H1 (cell line): ENCODE data around the gene COL1A1. TPM values are rescaled to one million over a fixed set of nuclear protein-coding genes. Genes with fewer than 3 reads are reported as not detected.

Experiments
- CTCF ChIA-PET: fragments of 300-600 bp; sonication (Branson Sonifier 250); formaldehyde crosslinking; loops from one replicate; lab custom pipeline; 2021; ENCODE audit not compliant: partially characterized antibody; lab: Charles Lee
- POLR2A ChIA-PET: fragments of 300-600 bp; sonication (Branson Sonifier 250); formaldehyde crosslinking; loops from one replicate; lab custom pipeline; 2021; ENCODE audit warnings: inconsistent platforms; ENCODE audit not compliant: partially characterized antibody; lab: Charles Lee
- DNase-seq, 2 experiments: peaks; one replicate each; pipeline versions ENCODE4 v3.0.0 to v3.0.0-alpha.2; 2010 to 2022; ENCODE audit warnings: low spot score in 2 of 2, low read depth in 1 of 2, mixed read lengths in 1 of 2
- FAIRE-seq: peaks from 2 replicates; lab custom pipeline; 2011; peaks lifted over from hg19 to GRCh38; lab: Jason Lieb, UNC
- H2AFZ ChIP-seq: 2 replicates; pipeline ENCODE4 v1.8.1; 2012; ENCODE audit warnings: low read length, inconsistent platforms
- H2AK5ac ChIP-seq: 2 replicates; pipeline ENCODE4 v1.6.1; 2013; ENCODE audit warnings: low read depth, low read length
- H2BK120ac ChIP-seq: replicated peaks from 2 replicates; pipeline ENCODE3; 2013; ENCODE audit warnings: low read depth, low read length, inconsistent platforms
- H2BK12ac ChIP-seq: 2 replicates; pipeline ENCODE4 v1.6.1; 2013; ENCODE audit warnings: low read depth, low read length
- H2BK15ac ChIP-seq: 2 replicates; pipeline ENCODE4 v1.6.1; 2013; ENCODE audit warnings: low read length
- H2BK20ac ChIP-seq: 2 replicates; pipeline ENCODE4 v1.6.1; 2013; ENCODE audit warnings: low read length
- H2BK5ac ChIP-seq: 2 replicates; pipeline ENCODE4 v1.6.1; 2013; ENCODE audit warnings: low read depth, low read length
- H3K14ac ChIP-seq: 2 replicates; pipeline ENCODE4 v1.6.1; 2013; ENCODE audit warnings: inconsistent platforms; ENCODE audit not compliant: insufficient read length
- H3K18ac ChIP-seq: 2 replicates; pipeline ENCODE4 v1.6.1; 2013; ENCODE audit warnings: low read length; ENCODE audit errors: extremely low read depth
- H3K23ac ChIP-seq: 2 replicates; pipeline ENCODE4 v1.6.1; 2013; ENCODE audit warnings: inconsistent platforms; ENCODE audit not compliant: insufficient read length
- H3K23me2 ChIP-seq: 2 replicates; pipeline ENCODE4 v1.6.1; 2013; ENCODE audit warnings: low read depth, low read length
- H3K27ac ChIP-seq: 2 replicates; pipeline ENCODE4 v1.6.1; 2011; ENCODE audit warnings: low read depth, low read length, inconsistent platforms
- H3K27me3 ChIP-seq, 4 experiments: replicated peaks in 1 of 4; 1 replicate in 1 of 4; 2 replicates in 3 of 4; pipeline versions ENCODE4 v1.6.1 to v1.8.1; 2011 to 2013; ENCODE audit warnings: low read length in 3 of 4, mild to moderate bottlenecking in 3 of 4, inconsistent platforms in 2 of 4, mixed read lengths in 2 of 4, moderate library complexity in 1 of 4; ENCODE audit not compliant: control insufficient read depth in 3 of 4, insufficient read depth in 3 of 4; ENCODE audit errors: extremely low read depth in 1 of 4
- H3K36me3 ChIP-seq, 4 experiments: 2 replicates each; pipeline versions ENCODE4 v1.6.1 to v1.8.1; 2011 to 2013; ENCODE audit warnings: mild to moderate bottlenecking in 4 of 4, low read length in 3 of 4, moderate library complexity in 2 of 4, control low read depth in 1 of 4, inconsistent platforms in 1 of 4; ENCODE audit not compliant: insufficient read depth in 4 of 4, control insufficient read depth in 2 of 4
- H3K4ac ChIP-seq: replicated peaks from 2 replicates; pipeline ENCODE3; 2013; ENCODE audit warnings: low read length, low read depth, mixed read lengths, inconsistent platforms; ENCODE audit not compliant: insufficient read length
- H3K4me1 ChIP-seq, 4 experiments: replicated peaks in 1 of 4; 1 replicate in 1 of 4; 2 replicates in 3 of 4; pipeline versions ENCODE4 v1.6.1 to v1.8.1; 2011 to 2013; ENCODE audit warnings: low read length in 3 of 4, inconsistent platforms in 2 of 4, mixed read lengths in 1 of 4; ENCODE audit not compliant: insufficient read depth in 4 of 4, control insufficient read depth in 3 of 4
- H3K4me2 ChIP-seq, 2 experiments: 2 replicates each; pipeline versions ENCODE4 v1.6.1 to v1.8.1; 2011 to 2013; ENCODE audit warnings: low read depth in 2 of 2, low read length in 2 of 2, control low read depth in 1 of 2, inconsistent platforms in 1 of 2, mild to moderate bottlenecking in 1 of 2; ENCODE audit not compliant: insufficient read depth in 1 of 2
- H3K4me3 ChIP-seq, 4 experiments: fragments of 200-600, 300-600 bp in 1 of 4; sonication (generic), shearing (Covaris generic), sonication (Bioruptor Twin) in 1 of 4; 2 replicates each; pipeline versions ENCODE4 v1.5.1 to v1.8.1; 2011 to 2016; ENCODE audit warnings: low read length in 4 of 4, low read depth in 3 of 4, control low read depth in 2 of 4, inconsistent platforms in 2 of 4, mild to moderate bottlenecking in 2 of 4, mixed read lengths in 1 of 4, moderate library complexity in 1 of 4; ENCODE audit not compliant: insufficient read depth in 2 of 4; ENCODE audit errors: extremely low read depth in 1 of 4
- H3K56ac ChIP-seq: replicated peaks from 2 replicates; pipeline ENCODE3; 2013; ENCODE audit warnings: low read depth, mild to moderate bottlenecking, mixed read lengths, low read length, inconsistent platforms; ENCODE audit not compliant: insufficient read length
- H3K79me1 ChIP-seq: 2 replicates; pipeline ENCODE4 v1.6.1; 2013; ENCODE audit warnings: low read depth, low read length, control low read depth
- H3K79me2 ChIP-seq, 2 experiments: 2 replicates each; pipeline versions ENCODE4 v1.6.1 to v1.8.1; 2012 to 2013; ENCODE audit warnings: low read length in 2 of 2, mild to moderate bottlenecking in 2 of 2, inconsistent platforms in 1 of 2; ENCODE audit not compliant: insufficient read depth in 2 of 2, control insufficient read depth in 1 of 2
- H3K9ac ChIP-seq, 4 experiments: replicated peaks in 1 of 4; 1 replicate in 1 of 4; 2 replicates in 3 of 4; pipeline versions ENCODE4 v1.6.1 to v1.8.1; 2011 to 2013; ENCODE audit warnings: low read depth in 3 of 4, low read length in 3 of 4, control low read depth in 2 of 4, mild to moderate bottlenecking in 2 of 4, moderate library complexity in 2 of 4, inconsistent platforms in 1 of 4; ENCODE audit errors: extremely low read depth in 1 of 4
- H3K9me3 ChIP-seq, 2 experiments: 2 replicates each; pipeline versions ENCODE4 v1.6.1 to v1.8.1; 2012 to 2013; ENCODE audit warnings: mild to moderate bottlenecking in 2 of 2, moderate library complexity in 2 of 2, control low read depth in 1 of 2, inconsistent platforms in 1 of 2, low read depth in 1 of 2, low read length in 1 of 2, mixed read lengths in 1 of 2; ENCODE audit not compliant: insufficient read depth in 2 of 2
- H4K20me1 ChIP-seq, 2 experiments: replicated peaks in 1 of 2; 2 replicates each; pipeline versions ENCODE3 to v1.8.1; 2011 to 2013; ENCODE audit warnings: inconsistent platforms in 2 of 2, low read length in 2 of 2, mild to moderate bottlenecking in 1 of 2; ENCODE audit not compliant: insufficient read depth in 2 of 2, control insufficient read depth in 1 of 2
- H4K5ac ChIP-seq: 2 replicates; pipeline ENCODE4 v1.6.1; 2013; ENCODE audit warnings: low read length, low read depth, mixed read lengths, inconsistent platforms; ENCODE audit not compliant: insufficient read length
- H4K8ac ChIP-seq: 2 replicates; pipeline ENCODE4 v1.8.0; 2013; ENCODE audit warnings: mild to moderate bottlenecking, moderate library complexity, low read length, inconsistent platforms; ENCODE audit not compliant: insufficient read depth; ENCODE audit errors: extremely low read depth
- H4K91ac ChIP-seq: replicated peaks from 2 replicates; pipeline ENCODE3; 2013; ENCODE audit warnings: low read length, mixed read lengths, inconsistent platforms; ENCODE audit not compliant: insufficient read length
- BRCA1 ChIP-seq: IDR thresholded peaks from 2 replicates; pipeline ENCODE4 v1.6.1; 2012; ENCODE audit warnings: low read depth, low read length, improper control_type of control experiment
- CEBPB ChIP-seq: IDR thresholded peaks from 2 replicates; pipeline ENCODE4 v1.6.1; 2012; ENCODE audit warnings: low read depth, low read length
- EZH2 ChIP-seq: fragments of 200-600 bp; sonication (generic); IDR thresholded peaks from 2 replicates; pipeline ENCODE4 v1.7.1; 2012; ENCODE audit warnings: low read depth, mild to moderate bottlenecking, moderate library complexity, low read length, inconsistent platforms; ENCODE audit not compliant: severe bottlenecking
- HDAC2 ChIP-seq, 2 experiments: fragments of 300-600 bp in 1 of 2; sonication (generic) in 1 of 2; IDR thresholded peaks; 2 replicates each; pipeline ENCODE4 v1.6.1; 2011 to 2012; ENCODE audit warnings: low read depth in 2 of 2, low read length in 2 of 2, mild to moderate bottlenecking in 2 of 2, moderate library complexity in 2 of 2, borderline replicate concordance in 1 of 2, inconsistent platforms in 1 of 2
- HDAC6 ChIP-seq: IDR thresholded peaks from one replicate; pipeline ENCODE4 v1.7.1; 2012; ENCODE audit warnings: low read depth, mild to moderate bottlenecking, inconsistent platforms, low read length, moderate library complexity
- MAX ChIP-seq: IDR thresholded peaks from 2 replicates; pipeline ENCODE4 v1.6.1; 2012; ENCODE audit warnings: inconsistent platforms
- NRF1 ChIP-seq: IDR thresholded peaks from 2 replicates; pipeline ENCODE4 v1.6.1; 2011; ENCODE audit warnings: mild to moderate bottlenecking, low read depth, low read length, improper control_type of control experiment
- POLR2AphosphoS5 ChIP-seq: IDR thresholded peaks from 2 replicates; pipeline ENCODE4 v1.6.1; 2011; ENCODE audit warnings: low read depth, low read length
- RFX5 ChIP-seq: IDR thresholded peaks from 2 replicates; pipeline ENCODE4 v1.6.1; 2011; ENCODE audit warnings: low read depth, low read length, improper control_type of control experiment, borderline replicate concordance
- RNF2 ChIP-seq: fragments of 200-900, 300-1000 bp; sonication (generic); IDR thresholded peaks from 2 replicates; pipeline ENCODE4 v1.7.1; 2016; ENCODE audit warnings: borderline replicate concordance, low read depth, mild to moderate bottlenecking, antibody characterized with exemption, low read length; ENCODE audit not compliant: poor library complexity, severe bottlenecking; ENCODE audit errors: missing control alignments
- SP1 ChIP-seq: IDR thresholded peaks from 2 replicates; pipeline ENCODE4 v1.6.1; 2011; ENCODE audit warnings: low read depth, low read length
- TAF7 ChIP-seq: optimal IDR thresholded peaks from 2 replicates; pipeline ENCODE3; 2011; ENCODE audit warnings: low read depth, mild to moderate bottlenecking, inconsistent platforms, low read length, moderate library complexity, borderline replicate concordance
- TBP ChIP-seq: IDR thresholded peaks from 2 replicates; pipeline ENCODE4 v1.6.1; 2011; ENCODE audit warnings: low read depth, low read length, improper control_type of control experiment
- TEAD4 ChIP-seq: IDR thresholded peaks from 2 replicates; pipeline ENCODE4 v1.6.1; 2012; ENCODE audit warnings: low read depth, low read length, inconsistent platforms, mixed read lengths
- WGBS, 2 experiments: shearing (Covaris generic) in 1 of 2; methylation state at CpG; one replicate each; pipeline versions ENCODE4 v1.1.6 to v1.1.7; 2013 to 2015; ENCODE audit warnings: low lambda C conversion rate in 2 of 2, mixed read lengths in 2 of 2, inconsistent platforms in 1 of 2, low coverage in 1 of 2, missing lambda C conversion rate in 1 of 2; ENCODE audit not compliant: insufficient replicate concordance in 2 of 2, insufficient coverage in 1 of 2, insufficient read length in 1 of 2; ENCODE audit errors: extremely low coverage in 1 of 2, missing lambda C conversion rate in 1 of 2; 5-methylcytosine and 5-hydroxymethylcytosine counted together
- polyA plus RNA-seq, 7 experiments: library from polyadenylated mRNA; depleted of rRNA in 3 of 7; stranded (reverse) in 5 of 7; unstranded in 2 of 7; fragments of >200 nt in 5 of 7; fragments of 200-250 nt in 2 of 7; gene quantifications; 1 replicate in 5 of 7; 2 replicates in 1 of 7; 4 replicates in 1 of 7; pipeline versions ENCODE4 v1.2.1 to v1.2.3, GENCODE V29; 2011 to 2013; ENCODE audit warnings: missing spikeins in 2 of 7, mixed read lengths in 2 of 7
- total RNA-seq: library from RNA; stranded (reverse); fragmentation: NEBNext Ultra II Directional; extraction: Animal tissue kit (Norgen Biotek cat#: 25700); gene quantifications from 2 replicates; pipeline ENCODE4 v1.2.1, GENCODE V29; 2021

Gene COL1A1
- total and polyA plus RNA-seq, 2 of the 8 experiments (the other 6 are each of a cell fraction or from before 2014, with no cell fraction given): 14.1 to 80.4 TPM

GRCh38 chr17:50165066-50165465, 36.4 kb downstream of the COL1A1 start:
- H4K8ac ChIP-seq: no peak overlapping the region
- H3K4ac ChIP-seq: no peak overlapping the region
- peaks cover 0 to 6% (median 0%) of the 10 kb centered on the region in 4 experiments; a peak in 2 of 7 replicates for H3K27me3 ChIP-seq
- no peak overlapping the region for H2BK20ac ChIP-seq
- no peak overlapping the region for H2BK15ac ChIP-seq
- H2BK120ac ChIP-seq: no peak overlapping the region
- H3K27ac ChIP-seq: no peak overlapping the region
- no peak overlapping the region for H4K5ac ChIP-seq
- CTCF ChIA-PET: interaction anchor here (0.6 to 17.0 kb wide), 23 partner anchors 8 to 335 kb away, joined by 3 to 299 read pairs (median 5); partner anchors contain the start of gene COL1A1
- FAIRE-seq (no peak), DNase-seq (no peak)
- H3K18ac ChIP-seq: no peak overlapping the region
- H3K79me2 ChIP-seq: no peaks in the 10 kb centered on the region
- H3K14ac ChIP-seq: no peak overlapping the region
- no peak overlapping the region for H3K23ac ChIP-seq
- H2AFZ ChIP-seq: no peak overlapping the region
- H3K56ac ChIP-seq: no peak overlapping the region
- H3K9me3 ChIP-seq: no peaks in the 10 kb centered on the region
- no peak overlapping the region for H2BK5ac ChIP-seq
- H3K4me1 ChIP-seq: peaks cover 0 to 14% (median 12%) of the 10 kb centered on the region in 4 experiments; a peak in 5 of 7 replicates
- POLR2A ChIA-PET: interaction anchor here (1.1 to 1.5 kb wide), 2 partner anchors 44 to 138 kb away, joined by 3 to 4 read pairs; no protein-coding TSS in a partner anchor
- WGBS, 2 experiments: 89% methylated on average over 9 of the region's 9 CpGs; no CpG with 5 or more reads in 1 of the 2 experiments
- H4K91ac ChIP-seq: no peak overlapping the region
- H4K20me1 ChIP-seq: no peaks in the 10 kb centered on the region
- H3K4me3 ChIP-seq: no peak overlapping the region
- H2AK5ac ChIP-seq: no peak overlapping the region
- no peaks in the 10 kb centered on the region for H3K79me1 ChIP-seq
- H3K4me2 ChIP-seq: no peak overlapping the region
- H3K9ac ChIP-seq: no peak overlapping the region
- no peaks in the 10 kb centered on the region for H3K36me3 ChIP-seq
- no peak overlapping the region for H2BK12ac ChIP-seq
- H3K23me2 ChIP-seq: peaks cover 12% of the 10 kb centered on the region
- TF ChIP-seq RFX5: no peak
- no peak for TF ChIP-seq RNF2
- TF ChIP-seq TBP: no peak
- no peak for TF ChIP-seq NRF1
- TF ChIP-seq BRCA1: no peak
- TF ChIP-seq EZH2: no peak
- TF ChIP-seq POLR2AphosphoS5: no peak
- TF ChIP-seq TEAD4: no peak
- no peak for TF ChIP-seq HDAC2 (IDR thresholded peaks at IDR 0.05; ENCODE audit: borderline replicate concordance in 1 of 2, low read depth in 2 of 2, low read length in 2 of 2)
- no peak for TF ChIP-seq TAF7
- TF ChIP-seq CEBPB: no peak
- no peak for TF ChIP-seq HDAC6
- no peak for TF ChIP-seq MAX
- TF ChIP-seq SP1: no peak
